IPS-18c (cell line): ENCODE measurements around the gene RNF41.

Experiments
- H3K4me3 ChIP-seq: 2 replicates; pipeline ENCODE4 v1.7.0; 2013; ENCODE audit warnings: low read depth, mild to moderate bottlenecking, low read length, moderate library complexity; ENCODE audit not compliant: insufficient read depth
- H3K9me3 ChIP-seq: one replicate; pipeline ENCODE4 v1.6.1; 2013; ENCODE audit warnings: mild to moderate bottlenecking, low read length, moderate library complexity; ENCODE audit not compliant: control insufficient read depth, insufficient read depth

The RNF41 gene

DNA sequence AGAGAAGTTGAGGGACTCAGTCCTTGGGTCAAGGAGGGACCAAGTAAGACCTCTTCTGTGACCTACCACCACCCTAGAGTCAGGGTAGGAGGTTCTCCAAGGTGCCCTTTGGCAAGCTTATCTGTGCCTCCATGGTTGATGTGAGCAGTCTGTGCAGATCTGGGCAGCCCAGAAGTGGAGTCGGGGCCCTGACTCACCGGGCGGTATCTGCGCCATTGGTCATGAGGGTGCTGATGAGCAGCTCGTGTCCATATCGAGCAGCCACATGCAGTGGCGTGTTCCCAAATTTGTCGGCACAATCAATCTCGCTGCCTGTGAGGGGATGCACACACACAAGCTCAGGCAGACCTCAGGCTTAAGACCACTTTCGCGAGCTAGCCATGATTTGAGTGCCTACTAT is 31.4 kb upstream of the RNF41 start:
- no peaks in the 10 kb centered on the region for H3K9me3 ChIP-seq
- H3K4me3 ChIP-seq, result no peak overlapping the region

- Histone ChIP-seq H3K4me3 (no peak overlapping the region), H3K9me3 (no peaks in the 10 kb centered on the region)
Measured at GRCh38 chr12:56252649-56253048, 30.9 kb upstream of the RNF41 start.

DNA sequence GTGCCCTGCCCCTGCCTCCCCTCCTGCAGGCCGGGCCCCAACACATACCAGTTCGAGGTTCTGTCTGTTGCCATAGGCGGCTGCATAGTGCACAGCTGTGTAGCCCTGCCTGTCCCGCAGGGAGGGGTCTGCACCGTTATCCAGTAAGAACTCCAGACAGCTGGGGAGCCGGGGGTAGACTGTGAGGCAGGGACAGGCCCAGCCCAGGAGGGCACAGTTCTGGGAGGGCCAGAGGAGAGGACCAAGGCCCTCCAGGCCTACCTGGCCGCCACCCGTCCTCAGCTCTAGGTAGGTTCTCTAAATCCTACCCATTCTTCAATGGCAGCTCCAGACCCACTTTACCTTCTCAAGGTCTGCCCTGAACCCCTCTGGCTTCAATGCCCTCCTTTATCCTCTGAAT is 27.0 kb upstream of the RNF41 start:
- H3K9me3 ChIP-seq, result no peaks in the 10 kb centered on the region
- no peak overlapping the region for H3K4me3 ChIP-seq

DNA sequence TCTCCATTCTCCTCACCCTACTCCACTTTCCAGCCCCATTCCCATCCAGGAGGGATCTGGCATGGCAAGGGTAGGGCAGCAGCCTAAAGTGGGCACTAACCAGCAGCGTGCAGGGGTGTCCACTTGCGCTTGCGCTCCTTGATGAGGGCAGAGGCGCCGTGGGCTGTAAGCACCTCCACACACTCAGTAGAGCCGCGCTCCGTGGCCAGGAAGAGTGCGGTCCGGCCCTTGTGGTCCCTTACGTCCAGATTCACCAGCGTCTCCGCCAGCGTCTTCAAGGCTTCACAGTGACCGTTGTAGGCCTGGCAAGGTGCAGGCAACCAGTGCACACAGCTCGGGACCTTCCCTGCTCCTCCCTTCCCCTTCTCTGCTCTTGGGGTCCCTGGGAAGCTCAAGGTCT is 26.2 kb upstream of the RNF41 start:
- H3K4me3 ChIP-seq, result no peak overlapping the region
- H3K9me3 ChIP-seq, result no peaks in the 10 kb centered on the region

- no peak overlapping the region for H3K4me3 ChIP-seq
- no peaks in the 10 kb centered on the region for H3K9me3 ChIP-seq
Measured at GRCh38 chr12:56244494-56244893, 22.8 kb upstream of the RNF41 start.

- no peak overlapping the region for H3K4me3 ChIP-seq
- H3K9me3 ChIP-seq, result no peaks in the 10 kb centered on the region
Measured at GRCh38 chr12:56243731-56244181, 22.0 kb upstream of the RNF41 start.

DNA sequence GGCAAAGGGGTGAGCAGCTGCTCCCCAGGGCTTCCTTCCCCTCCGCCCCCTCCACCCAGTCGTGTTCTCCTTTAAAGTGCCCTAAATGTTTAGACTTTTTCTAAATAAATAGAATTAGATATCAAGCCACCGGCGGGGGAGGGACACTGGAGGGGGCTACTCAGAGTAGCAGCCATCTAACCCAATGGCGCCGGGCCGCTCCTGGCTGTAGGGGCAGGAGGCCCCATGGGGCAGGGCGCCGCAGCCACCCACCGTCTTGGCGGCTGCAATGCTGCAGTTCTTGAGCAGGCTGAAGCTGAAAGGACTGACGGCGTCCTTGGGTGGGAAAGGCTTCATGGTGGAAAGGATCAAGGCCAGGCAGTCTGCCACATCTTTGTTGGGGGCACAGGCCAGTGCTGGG is 21.3 kb upstream of the RNF41 start:
- no peaks in the 10 kb centered on the region for H3K9me3 ChIP-seq
- H3K4me3 ChIP-seq, result no peak overlapping the region

DNA sequence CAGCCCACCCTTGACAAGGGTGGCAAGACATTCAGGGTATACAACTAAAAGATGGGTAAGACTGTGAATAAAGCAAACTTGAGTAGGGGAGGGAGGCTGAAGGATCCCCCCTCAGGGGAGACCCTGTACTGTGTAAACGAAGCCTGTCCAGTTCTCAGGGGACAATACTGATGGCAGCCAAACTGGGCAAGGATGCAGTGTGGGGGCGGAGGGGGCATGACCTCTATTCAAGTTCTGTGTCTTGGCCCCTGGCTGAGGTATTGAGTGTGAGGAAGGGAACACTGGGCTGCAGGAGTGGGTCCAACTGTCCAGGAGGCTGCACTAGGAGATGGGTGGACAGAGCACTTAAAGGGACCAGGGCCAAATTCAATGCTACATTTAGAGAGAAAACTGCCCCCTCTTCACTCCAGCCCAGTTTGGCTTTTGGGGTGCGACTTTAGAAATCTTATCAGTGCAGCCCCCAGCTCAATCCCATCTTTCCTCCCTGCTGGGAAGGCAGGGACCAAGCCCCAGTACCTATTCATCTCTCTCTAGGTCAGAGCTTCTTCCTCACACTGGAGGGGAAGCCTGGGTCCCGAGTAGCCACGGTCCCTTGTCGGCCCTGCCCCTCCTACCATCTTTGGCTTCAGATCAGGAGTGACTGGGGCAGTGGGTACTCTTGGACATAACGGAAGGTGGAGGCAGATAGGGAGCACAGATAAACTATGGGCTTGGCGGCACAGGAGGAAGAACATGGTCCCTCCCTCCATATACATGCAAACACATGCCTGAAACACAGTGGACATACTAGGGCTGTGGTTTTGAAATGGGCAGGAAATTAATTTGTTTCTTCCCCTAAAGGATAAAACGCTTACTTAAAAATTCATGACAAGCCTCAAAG is 19.9 kb upstream of the RNF41 start:
- no peak overlapping the region for H3K4me3 ChIP-seq
- H3K9me3 ChIP-seq, result no peaks in the 10 kb centered on the region

- Histone ChIP-seq H3K4me3 (no peak overlapping the region), H3K9me3 (no peaks in the 10 kb centered on the region)
Measured at GRCh38 chr12:56237552-56237951, 15.8 kb upstream of the RNF41 start.

DNA sequence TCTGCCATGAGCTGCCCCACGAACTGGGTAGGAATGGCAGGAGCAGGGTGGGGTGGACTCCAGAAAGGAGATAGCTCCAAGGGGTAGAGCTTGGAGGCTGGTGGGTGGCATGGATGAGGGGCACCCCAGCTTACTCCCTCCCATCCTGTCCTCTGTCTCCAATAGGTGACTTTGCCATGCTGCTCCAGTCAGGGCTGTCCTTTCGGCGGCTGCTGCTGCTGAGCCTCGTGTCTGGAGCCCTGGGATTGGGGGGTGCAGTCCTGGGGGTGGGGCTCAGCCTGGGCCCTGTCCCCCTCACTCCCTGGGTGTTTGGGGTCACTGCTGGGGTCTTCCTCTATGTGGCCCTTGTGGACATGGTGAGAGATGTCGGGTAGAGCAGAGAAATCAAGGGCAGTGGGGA is 15.3 kb upstream of the RNF41 start:
- Histone ChIP-seq H3K9me3 (no peaks in the 10 kb centered on the region), H3K4me3 (no peak overlapping the region)

GRCh38 chr12:56236091-56236490 is 14.4 kb upstream of the RNF41 start:
- Histone ChIP-seq H3K4me3 (no peak overlapping the region), H3K9me3 (no peaks in the 10 kb centered on the region)

GRCh38 chr12:56234746-56235436 is 13.2 kb upstream of the RNF41 start:
- Histone ChIP-seq H3K9me3 (no peaks in the 10 kb centered on the region), H3K4me3 (no peak overlapping the region)

- no peak overlapping the region for H3K4me3 ChIP-seq
- no peaks in the 10 kb centered on the region for H3K9me3 ChIP-seq
Measured at GRCh38 chr12:56231184-56231582, 9.5 kb upstream of the RNF41 start.

DNA sequence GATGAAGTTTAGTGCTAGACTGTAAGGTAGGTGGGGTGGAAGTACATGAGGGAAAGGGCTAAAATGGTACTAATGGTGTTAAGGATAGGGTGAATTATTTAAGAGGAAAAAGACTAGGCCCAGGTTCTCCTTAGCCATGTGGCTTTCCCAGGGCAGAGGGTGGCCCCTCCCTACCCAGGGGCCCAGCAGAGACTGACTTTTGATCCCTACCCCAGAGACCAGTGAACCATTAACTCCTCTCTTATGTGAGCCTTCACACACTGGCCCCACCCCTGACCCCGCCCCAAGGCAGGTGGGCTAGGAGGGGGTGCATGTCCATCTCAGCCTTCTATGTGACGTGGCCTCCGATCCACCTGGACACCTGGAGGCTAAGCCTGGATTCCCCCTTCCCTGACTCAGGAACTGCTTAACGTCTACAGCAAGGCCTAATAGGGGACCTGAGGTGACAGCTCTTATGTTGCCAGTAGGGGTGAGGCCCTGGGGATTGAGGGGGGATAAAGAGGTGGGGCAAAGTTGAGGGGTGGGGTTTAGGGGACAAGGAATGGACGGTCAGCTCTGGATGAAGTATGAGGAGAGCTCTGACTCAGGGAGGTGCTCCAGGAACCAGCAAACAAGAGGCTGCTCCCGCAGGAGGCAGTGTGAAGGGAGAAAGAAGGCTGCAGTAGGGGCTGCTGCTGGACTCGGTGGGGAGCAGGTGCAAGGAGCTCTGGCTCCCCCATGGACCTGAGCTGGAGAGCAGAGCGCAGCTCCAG is 8.9 kb upstream of the RNF41 start:
- no peaks in the 10 kb centered on the region for H3K9me3 ChIP-seq

DNA sequence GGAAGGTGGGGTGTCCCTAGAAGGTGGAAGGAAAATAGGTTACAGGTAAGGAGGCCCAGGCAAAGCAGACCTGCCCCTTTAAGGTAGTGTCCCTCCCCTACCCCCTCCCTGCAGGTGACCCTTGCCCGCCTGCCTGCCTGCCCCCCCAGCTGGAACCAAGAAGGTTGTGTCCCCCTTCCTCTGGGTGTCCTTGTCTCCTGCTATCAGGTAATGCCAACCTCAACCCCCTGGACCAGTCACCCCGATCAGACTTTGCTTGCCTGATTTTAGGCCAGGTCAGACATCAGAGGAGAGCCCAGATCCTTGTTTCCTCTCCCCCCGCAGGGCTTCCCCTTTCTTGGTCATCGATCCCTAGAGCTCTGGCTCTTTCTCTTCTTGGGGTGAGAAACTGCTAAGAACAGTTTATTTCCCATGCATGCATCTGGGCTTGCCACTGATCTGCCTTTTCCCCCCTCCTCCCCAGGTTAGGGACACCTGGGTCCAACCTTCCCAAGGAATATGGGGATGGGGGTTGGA is 8.3 kb upstream of the RNF41 start, which contains the start of gene SLC39A5:
Gene SLC39A5 (plus strand): TSS at position 136 of the 516 bp plus-strand sequence. CDS start 1,224 bp downstream, outside the sequence.
- Histone ChIP-seq H3K4me3 (no peak within 1 kb of the TSS), H3K9me3 (no peaks in the 10 kb centered on the region)

More for the DNA sequence above, 8.9 kb upstream of the RNF41 start:
- H3K4me3 ChIP-seq, result no peak overlapping the region

DNA sequence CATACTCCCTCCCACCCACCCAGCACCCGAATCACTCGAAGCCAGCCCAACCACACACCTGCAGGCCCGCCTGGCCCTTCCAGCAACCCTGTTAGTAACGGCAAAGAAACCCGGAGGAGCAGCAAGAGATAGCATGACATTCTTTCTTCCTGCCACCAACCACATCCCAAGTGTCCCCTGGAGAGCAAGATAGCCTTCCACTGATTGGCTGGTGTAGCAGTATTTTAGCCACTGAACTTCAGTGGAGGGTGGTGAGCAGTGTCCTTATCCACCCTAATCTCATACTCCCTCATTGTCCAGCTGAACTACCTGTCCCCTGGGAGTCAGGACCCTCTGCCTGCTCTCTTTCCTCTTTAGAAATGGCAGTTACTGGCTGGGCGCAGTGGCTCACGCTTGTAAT is 7.4 kb upstream of the RNF41 start:
- Histone ChIP-seq H3K4me3 (no peak overlapping the region), H3K9me3 (no peaks in the 10 kb centered on the region)

- H3K4me3 ChIP-seq, result peak overlapping the region; percentile 74
Measured at GRCh38 chr12:56224954-56225353, 3.2 kb upstream of the RNF41 start.

More at GRCh38 chr12:56224954-56225353, 3.2 kb upstream of the RNF41 start:
- peaks cover 3% of the 10 kb centered on the region for H3K9me3 ChIP-seq
